Measurements from ENCODE around the gene PDZRN4.

PDZRN4 gene

DNA sequence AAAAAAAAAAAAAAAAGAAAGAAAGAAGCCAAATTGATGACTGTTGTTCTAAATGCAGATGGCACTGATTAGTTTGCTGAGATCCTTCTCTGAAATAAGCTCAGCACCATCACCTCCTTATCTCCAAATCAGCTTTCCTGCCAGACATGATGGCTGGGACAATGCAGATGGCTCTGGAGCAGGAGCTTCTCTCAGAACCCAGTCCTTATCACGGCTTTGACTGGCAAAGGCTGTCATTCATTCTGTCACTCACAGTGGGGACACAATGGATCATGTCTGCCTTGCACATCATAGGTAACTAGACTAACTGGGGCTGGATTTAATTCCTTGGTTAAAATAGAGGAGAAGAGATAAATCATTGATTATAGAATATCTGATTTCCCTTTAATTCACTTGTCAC is 146.3 kb downstream of the PDZRN4 start:
- Histone ChIP-seq H3K27me3 (ENCODE audit: insufficient read depth, insufficient read length) (no peaks in the 10 kb centered on the region), H3K4me1 (ENCODE audit: insufficient read depth, insufficient read length) (no peaks in the 10 kb centered on the region), H3K9me3 (ENCODE audit: insufficient read depth, low read length) (no peaks in the 10 kb centered on the region), H3K36me3 (ENCODE audit: insufficient read depth, insufficient read length, low read length) (no peaks in the 10 kb centered on the region), H3K9ac (ENCODE audit: insufficient read length, low read depth) (no peak overlapping the region), H3K4me3 (ENCODE audit: insufficient read length, low read depth) (no peak overlapping the region)
- DNase-seq (ENCODE audit: low read depth, low spot score): peak; percentile 3
- TF ChIP-seq ZNF274 (IDR thresholded peaks at IDR 0.05; ENCODE audit: low read depth, low read length): no peak
- TF ChIP-seq SUZ12 (IDR thresholded peaks at IDR 0.05; ENCODE audit: extremely low read depth, insufficient read depth, insufficient read length): no peak
- no peak for TF ChIP-seq YY1 (IDR thresholded peaks at IDR 0.05; ENCODE audit: insufficient read depth, insufficient read length)

DNA sequence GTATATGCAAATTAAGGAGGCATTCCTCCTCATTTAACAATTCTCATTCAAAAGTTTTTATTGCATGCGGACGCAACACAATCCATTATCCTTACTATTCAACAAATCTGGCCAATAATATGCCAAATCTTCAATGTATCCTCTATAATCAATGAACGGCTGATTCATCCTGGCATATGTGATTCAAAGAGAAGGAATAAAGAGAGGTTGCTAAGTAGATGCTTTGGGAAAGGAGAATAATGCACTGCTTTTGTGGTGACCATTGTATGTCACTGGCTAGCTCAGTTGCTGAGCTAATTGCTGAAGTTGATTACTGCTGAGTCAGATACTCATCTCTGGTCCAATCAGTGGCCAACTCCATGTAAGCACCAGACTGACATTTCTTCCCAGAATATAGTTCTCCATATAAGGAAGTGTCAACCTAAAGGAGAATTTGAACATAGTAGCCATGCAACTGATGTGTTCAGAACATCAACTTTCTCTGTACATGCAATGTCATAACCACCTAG is 148.0 kb downstream of the PDZRN4 start:
- no peaks in the 10 kb centered on the region for H3K36me3 ChIP-seq (ENCODE audit: insufficient read depth, insufficient read length, low read length)
- no peak overlapping the region for H3K4me3 ChIP-seq (ENCODE audit: insufficient read length, low read depth)
- H3K9ac ChIP-seq (ENCODE audit: insufficient read length, low read depth): no peak overlapping the region
- no peak for TF ChIP-seq SUZ12 (IDR thresholded peaks at IDR 0.05; ENCODE audit: extremely low read depth, insufficient read depth, insufficient read length)
- no peak for TF ChIP-seq ZNF274 (IDR thresholded peaks at IDR 0.05; ENCODE audit: low read depth, low read length)
- no peak for TF ChIP-seq YY1 (IDR thresholded peaks at IDR 0.05; ENCODE audit: insufficient read depth, insufficient read length)
- no peak for DNase-seq (ENCODE audit: low read depth, low spot score)
- no peaks in the 10 kb centered on the region for H3K27me3 ChIP-seq (ENCODE audit: insufficient read depth, insufficient read length)
- no peaks in the 10 kb centered on the region for H3K4me1 ChIP-seq (ENCODE audit: insufficient read depth, insufficient read length)
- H3K9me3 ChIP-seq (ENCODE audit: insufficient read depth, low read length): no peaks in the 10 kb centered on the region

DNA sequence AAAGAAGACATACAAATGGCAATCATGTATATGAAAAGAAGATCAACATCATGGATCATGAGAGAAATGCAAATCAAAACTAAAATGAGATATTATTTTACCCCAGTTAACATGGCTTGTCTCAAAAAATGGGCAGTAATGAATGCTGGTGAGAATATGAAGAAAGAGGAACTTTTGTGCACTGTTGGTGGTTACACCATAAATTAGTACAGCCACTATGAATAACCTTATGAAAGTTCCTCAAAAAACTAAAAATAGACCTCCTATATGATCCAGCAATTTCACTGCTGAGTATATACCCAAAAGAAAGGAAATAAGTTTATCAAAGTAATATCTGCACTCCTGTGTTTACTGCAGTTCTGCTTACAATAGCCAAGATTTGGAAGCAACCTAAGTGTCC is 151.7 kb downstream of the PDZRN4 start:
- Histone ChIP-seq H3K9ac (ENCODE audit: insufficient read length, low read depth) (no peak overlapping the region), H3K4me3 (ENCODE audit: insufficient read length, low read depth) (no peak overlapping the region), H3K27me3 (ENCODE audit: insufficient read depth, insufficient read length) (no peaks in the 10 kb centered on the region), H3K36me3 (ENCODE audit: insufficient read depth, insufficient read length, low read length) (no peaks in the 10 kb centered on the region), H3K4me1 (ENCODE audit: insufficient read depth, insufficient read length) (no peaks in the 10 kb centered on the region), H3K9me3 (ENCODE audit: insufficient read depth, low read length) (no peaks in the 10 kb centered on the region)
- TF ChIP-seq ZNF274 (IDR thresholded peaks at IDR 0.05; ENCODE audit: low read depth, low read length) (no peak), YY1 (IDR thresholded peaks at IDR 0.05; ENCODE audit: insufficient read depth, insufficient read length) (no peak), SUZ12 (IDR thresholded peaks at IDR 0.05; ENCODE audit: extremely low read depth, insufficient read depth, insufficient read length) (no peak)
- DNase-seq (ENCODE audit: low read depth, low spot score): no peak

DNA sequence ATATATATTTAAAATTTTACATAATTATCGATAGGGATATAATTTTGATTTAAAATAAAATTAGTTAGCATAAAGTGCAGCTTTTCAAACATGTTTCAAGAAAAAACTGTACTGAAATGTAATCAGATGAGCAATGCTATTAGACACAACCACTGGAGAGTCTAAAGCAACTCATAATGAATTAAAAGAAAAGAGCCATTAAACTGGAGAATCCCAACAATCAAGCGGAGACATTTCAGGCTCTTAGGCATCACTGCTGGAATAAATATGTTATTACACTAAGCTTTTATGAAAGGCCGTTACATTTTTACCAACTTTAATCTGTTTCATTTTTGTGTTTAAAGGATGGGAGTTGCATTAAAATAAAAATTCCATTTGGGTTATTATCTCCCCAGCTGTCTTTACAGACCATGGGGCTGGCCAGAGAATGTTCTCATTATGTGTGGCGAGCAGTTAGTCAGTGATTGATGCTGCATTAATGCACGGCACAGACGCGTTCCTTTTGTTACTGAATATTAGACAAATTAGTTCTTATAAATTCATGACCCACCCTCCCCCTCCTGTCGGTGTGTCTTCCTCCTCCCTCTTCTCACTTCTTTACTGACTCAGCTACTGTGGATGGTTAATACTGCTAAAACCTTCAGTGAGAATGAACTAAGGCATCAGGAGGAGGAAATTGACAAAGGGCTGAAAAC is 156.8 kb downstream of the PDZRN4 start:
- no peak for DNase-seq (ENCODE audit: low read depth, low spot score)
- no peak overlapping the region for H3K9ac ChIP-seq (ENCODE audit: insufficient read length, low read depth)
- no peak for TF ChIP-seq SUZ12 (IDR thresholded peaks at IDR 0.05; ENCODE audit: extremely low read depth, insufficient read depth, insufficient read length)
- no peak for TF ChIP-seq YY1 (IDR thresholded peaks at IDR 0.05; ENCODE audit: insufficient read depth, insufficient read length)
- no peak for TF ChIP-seq ZNF274 (IDR thresholded peaks at IDR 0.05; ENCODE audit: low read depth, low read length)

DNA sequence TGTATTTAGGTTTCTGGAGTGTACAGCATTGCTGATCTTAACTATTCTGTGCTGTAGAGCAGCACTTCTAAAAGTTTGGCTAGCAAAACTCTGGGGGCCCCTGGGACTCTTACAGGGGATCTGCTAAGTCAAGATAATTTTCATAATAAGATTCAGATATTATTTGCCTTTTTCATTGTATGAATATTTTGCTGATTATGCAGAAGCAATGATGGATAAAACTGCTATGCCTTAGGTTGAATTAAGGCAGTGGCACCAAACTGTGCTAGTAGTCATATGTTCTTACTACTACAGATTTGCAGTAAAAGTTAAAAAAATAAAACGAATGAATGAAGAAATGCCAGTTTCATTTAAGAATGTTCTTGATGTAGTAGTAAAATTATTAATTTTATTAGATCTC is 160.1 kb downstream of the PDZRN4 start:
- H3K4me1 ChIP-seq (ENCODE audit: insufficient read depth, insufficient read length): no peaks in the 10 kb centered on the region
- no peaks in the 10 kb centered on the region for H3K27me3 ChIP-seq (ENCODE audit: insufficient read depth, insufficient read length)
- no peak overlapping the region for H3K9ac ChIP-seq (ENCODE audit: insufficient read length, low read depth)
- TF ChIP-seq YY1 (IDR thresholded peaks at IDR 0.05; ENCODE audit: insufficient read depth, insufficient read length) (no peak), SUZ12 (IDR thresholded peaks at IDR 0.05; ENCODE audit: extremely low read depth, insufficient read depth, insufficient read length) (no peak), ZNF274 (IDR thresholded peaks at IDR 0.05; ENCODE audit: low read depth, low read length) (no peak)
- H3K36me3 ChIP-seq (ENCODE audit: insufficient read depth, insufficient read length, low read length): no peaks in the 10 kb centered on the region
- H3K9me3 ChIP-seq (ENCODE audit: insufficient read depth, low read length): no peaks in the 10 kb centered on the region; the same call in 1 of the 2 replicates
- no peak for DNase-seq (ENCODE audit: low read depth, low spot score)
- no peak overlapping the region for H3K4me3 ChIP-seq (ENCODE audit: insufficient read length, low read depth)

More for the DNA sequence above, 156.8 kb downstream of the PDZRN4 start:
- Histone ChIP-seq H3K4me3 (ENCODE audit: insufficient read length, low read depth) (no peak overlapping the region), H3K27me3 (ENCODE audit: insufficient read depth, insufficient read length) (no peaks in the 10 kb centered on the region), H3K9me3 (ENCODE audit: insufficient read depth, low read length) (no peaks in the 10 kb centered on the region), H3K4me1 (ENCODE audit: insufficient read depth, insufficient read length) (no peaks in the 10 kb centered on the region), H3K36me3 (ENCODE audit: insufficient read depth, insufficient read length, low read length) (no peaks in the 10 kb centered on the region)

DNA sequence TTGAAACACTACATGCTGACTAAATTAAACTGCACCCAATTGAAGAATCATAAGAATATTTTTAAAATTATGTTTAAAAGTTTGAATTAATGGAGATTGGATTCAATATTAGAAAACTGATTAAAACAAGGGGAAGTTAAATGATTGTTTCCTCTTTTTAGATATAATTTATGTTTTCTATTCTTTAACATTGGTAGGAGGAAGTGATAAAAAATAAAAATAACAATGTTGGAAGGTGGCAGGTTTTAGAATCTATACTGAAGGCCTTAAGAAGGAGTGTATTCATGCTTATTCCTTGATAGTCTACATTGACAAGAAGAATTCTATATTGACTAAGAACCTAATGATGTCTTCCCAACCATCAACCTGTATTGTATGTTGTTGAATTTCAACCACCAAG is 168.1 kb downstream of the PDZRN4 start:
- Histone ChIP-seq H3K36me3 (ENCODE audit: insufficient read depth, insufficient read length, low read length) (no peaks in the 10 kb centered on the region), H3K4me1 (ENCODE audit: insufficient read depth, insufficient read length) (no peaks in the 10 kb centered on the region), H3K27me3 (ENCODE audit: insufficient read depth, insufficient read length) (no peaks in the 10 kb centered on the region), H3K9ac (ENCODE audit: insufficient read length, low read depth) (no peak overlapping the region), H3K4me3 (ENCODE audit: insufficient read length, low read depth) (no peak overlapping the region), H3K9me3 (ENCODE audit: insufficient read depth, low read length) (no peaks in the 10 kb centered on the region; the same call in 1 of the 2 replicates)
- no peak for DNase-seq (ENCODE audit: low read depth, low spot score)
- no peak for TF ChIP-seq ZNF274 (IDR thresholded peaks at IDR 0.05; ENCODE audit: low read depth, low read length)
- no peak for TF ChIP-seq SUZ12 (IDR thresholded peaks at IDR 0.05; ENCODE audit: extremely low read depth, insufficient read depth, insufficient read length)
- TF ChIP-seq YY1 (IDR thresholded peaks at IDR 0.05; ENCODE audit: insufficient read depth, insufficient read length): no peak

DNA sequence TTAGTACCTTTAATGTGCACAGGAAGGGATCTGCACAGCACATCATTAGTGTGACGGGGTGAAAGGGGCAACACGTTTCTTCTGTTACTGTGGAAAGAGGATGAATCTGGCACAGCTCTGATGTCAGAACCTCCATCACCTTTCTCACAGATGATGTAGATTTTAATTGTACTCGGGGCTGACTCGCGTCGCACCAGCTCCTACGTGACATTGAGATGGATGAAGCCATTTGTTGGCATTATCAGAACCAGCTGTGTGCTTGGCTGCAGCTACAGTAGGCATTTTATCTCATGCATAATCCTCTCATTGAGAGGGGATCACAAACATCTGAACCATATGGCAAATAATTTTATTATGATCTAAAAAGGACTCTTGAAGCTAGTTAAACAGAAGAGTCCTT is 173.6 kb downstream of the PDZRN4 start:
- H3K4me1 ChIP-seq (ENCODE audit: insufficient read depth, insufficient read length): no peaks in the 10 kb centered on the region
- H3K9ac ChIP-seq (ENCODE audit: insufficient read length, low read depth): no peak overlapping the region
- TF ChIP-seq SUZ12 (IDR thresholded peaks at IDR 0.05; ENCODE audit: extremely low read depth, insufficient read depth, insufficient read length): no peak
- TF ChIP-seq YY1 (IDR thresholded peaks at IDR 0.05; ENCODE audit: insufficient read depth, insufficient read length): no peak
- no peak for TF ChIP-seq ZNF274 (IDR thresholded peaks at IDR 0.05; ENCODE audit: low read depth, low read length)
- H3K36me3 ChIP-seq (ENCODE audit: insufficient read depth, insufficient read length, low read length): no peaks in the 10 kb centered on the region
- H3K27me3 ChIP-seq (ENCODE audit: insufficient read depth, insufficient read length): no peaks in the 10 kb centered on the region
- H3K9me3 ChIP-seq (ENCODE audit: insufficient read depth, low read length): no peaks in the 10 kb centered on the region
- no peak for DNase-seq (ENCODE audit: low read depth, low spot score)
- H3K4me3 ChIP-seq (ENCODE audit: insufficient read length, low read depth): no peak overlapping the region
